HepG2 (cell line): ENCODE measurements around the gene ARTN. TPM values are rescaled to one million over a fixed set of nuclear protein-coding genes. Genes with fewer than 3 reads are reported as not detected.

Source experiments
- CCDC6 ChIP-seq: sonication (generic); formaldehyde crosslinking; IDR thresholded peaks from 2 replicates; pipeline ENCODE4 v1.8.1; 2022; ENCODE audit warnings: mild to moderate bottlenecking, missing genetic modification reagents, moderate library complexity
- GLI4 ChIP-seq: sonication (generic); formaldehyde crosslinking; IDR thresholded peaks from 2 replicates; pipeline ENCODE4 v1.5.1; 2020; ENCODE audit warnings: missing genetic modification reagents, mild to moderate bottlenecking, moderate library complexity, borderline replicate concordance
- HIVEP1 ChIP-seq: sonication (generic); formaldehyde crosslinking; IDR thresholded peaks from 2 replicates; pipeline ENCODE4 v1.4.0; 2020; ENCODE audit warnings: mild to moderate bottlenecking, missing genetic modification reagents
- KDM2A ChIP-seq: sonication (generic); formaldehyde crosslinking; IDR thresholded peaks from 2 replicates; pipeline ENCODE4 v1.4.0; 2020; ENCODE audit warnings: low read depth, missing genetic modification reagents, borderline replicate concordance
- MNT ChIP-seq: fragments of 450-650 bp; IDR thresholded peaks from 2 replicates; pipeline ENCODE4 v1.6.1; 2016
- NFIB ChIP-seq: sonication (generic); formaldehyde crosslinking; IDR thresholded peaks from 2 replicates; pipeline ENCODE4 v1.9.0; 2021; ENCODE audit warnings: missing genetic modification reagents, mild to moderate bottlenecking, borderline replicate concordance
- SATB2 ChIP-seq: sonication (generic); formaldehyde crosslinking; IDR thresholded peaks from 2 replicates; pipeline ENCODE4 v1.5.0; 2020; ENCODE audit warnings: missing genetic modification reagents
- SNRNP70 ChIP-seq: fragments of 200-400 bp; formaldehyde crosslinking; IDR thresholded peaks from 2 replicates; pipeline ENCODE4 v1.6.1; 2017; ENCODE audit warnings: mild to moderate bottlenecking, low read depth, low read length, moderate library complexity
- STAT6 ChIP-seq: sonication (generic); formaldehyde crosslinking; IDR thresholded peaks from 2 replicates; pipeline ENCODE4 v1.4.0; 2020; ENCODE audit warnings: missing genetic modification reagents, mild to moderate bottlenecking, borderline replicate concordance
- ZNF503 ChIP-seq: sonication (generic); formaldehyde crosslinking; IDR thresholded peaks from 2 replicates; pipeline ENCODE4 v1.4.0; 2020; ENCODE audit warnings: missing genetic modification reagents
- ZNF547 ChIP-seq: sonication (generic); formaldehyde crosslinking; IDR thresholded peaks from 2 replicates; pipeline ENCODE4 v1.5.1; 2020; ENCODE audit warnings: mild to moderate bottlenecking, missing genetic modification reagents
- polyA plus RNA-seq, 8 experiments: library from polyadenylated mRNA; depleted of rRNA in 3 of 8; stranded (reverse) in 7 of 8; unstranded in 1 of 8; fragments of >200 nt; fragmentation: Illumina TruSeq in 4 of 8; extraction: Trizol in 4 of 8; gene quantifications; 2 replicates each; pipeline versions ENCODE4 v1.2.1 to v1.2.3, GENCODE V29; 2011 to 2016; ENCODE audit warnings: low read depth in 4 of 8, missing spikeins in 1 of 8, mixed read lengths in 1 of 8; ENCODE audit not compliant: insufficient read depth in 1 of 8
- total RNA-seq, 5 experiments: library from RNA; depleted of rRNA; stranded (reverse); fragments of >200 nt; fragmentation: Illumina TruSeq; extraction: Trizol; gene quantifications; 2 replicates each; pipeline ENCODE4 v1.2.3, GENCODE V29; 2016; ENCODE audit warnings: low read depth in 1 of 5
- TF ChIP-seq, protein P1 (sequence below): sonication (generic); formaldehyde crosslinking; IDR thresholded peaks from 2 replicates; pipeline ENCODE4 v1.4.0; 2020; ENCODE audit warnings: missing genetic modification reagents
- TF ChIP-seq, protein P2 (sequence below): sonication (generic); formaldehyde crosslinking; conservative IDR thresholded peaks from 2 replicates; pipeline ENCODE4 v1.8.0; 2022; ENCODE audit warnings: mild to moderate bottlenecking, moderate library complexity, missing genetic modification reagents
- TF ChIP-seq, protein P3 (sequence below): sonication (generic); formaldehyde crosslinking; IDR thresholded peaks from 2 replicates; pipeline ENCODE4 v1.5.0; 2020; ENCODE audit warnings: missing genetic modification reagents

ARTN gene
- total and polyA plus RNA-seq, 2 of the 13 experiments (the other 11 are each of a cell fraction or from before 2014, with no cell fraction given): 0.11 to 0.62 TPM

DNA sequence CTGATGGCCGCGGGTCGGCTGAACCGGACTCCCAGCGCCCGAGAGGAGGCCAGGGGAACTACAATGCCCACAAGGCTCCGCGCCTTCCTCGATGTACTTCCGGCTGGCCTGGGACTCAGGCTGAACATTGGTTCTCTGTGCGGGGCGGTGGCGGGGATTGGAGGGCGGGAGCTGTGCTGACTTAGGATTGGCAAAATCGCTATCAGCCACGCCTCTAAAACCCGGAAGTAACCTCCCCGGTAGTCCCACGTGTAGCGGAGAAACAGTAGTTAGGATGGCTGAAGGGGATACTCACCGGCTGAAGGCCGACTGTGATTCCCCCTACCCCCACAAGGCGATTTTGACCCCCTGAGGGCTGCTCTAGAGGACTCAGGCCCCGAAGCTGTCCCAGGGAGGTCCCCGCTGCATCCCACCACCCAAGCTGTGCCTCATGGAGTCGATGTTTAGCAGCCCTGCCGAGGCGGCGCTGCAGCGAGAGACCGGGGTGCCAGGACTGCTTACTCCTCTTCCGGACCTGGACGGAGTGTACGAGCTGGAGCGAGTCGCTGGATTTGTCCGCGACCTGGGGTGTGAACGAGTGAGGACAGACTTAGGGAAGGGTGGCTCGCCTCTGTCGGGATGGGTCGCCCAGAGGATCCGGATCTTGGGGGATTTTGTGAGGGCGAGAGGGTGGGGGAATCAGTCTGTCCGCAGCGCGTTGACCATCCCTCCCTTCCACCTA lies 36.3 kb downstream of the ARTN start, which contains the start of gene DPH2 (continued):
- TF ChIP-seq, protein P1, sequence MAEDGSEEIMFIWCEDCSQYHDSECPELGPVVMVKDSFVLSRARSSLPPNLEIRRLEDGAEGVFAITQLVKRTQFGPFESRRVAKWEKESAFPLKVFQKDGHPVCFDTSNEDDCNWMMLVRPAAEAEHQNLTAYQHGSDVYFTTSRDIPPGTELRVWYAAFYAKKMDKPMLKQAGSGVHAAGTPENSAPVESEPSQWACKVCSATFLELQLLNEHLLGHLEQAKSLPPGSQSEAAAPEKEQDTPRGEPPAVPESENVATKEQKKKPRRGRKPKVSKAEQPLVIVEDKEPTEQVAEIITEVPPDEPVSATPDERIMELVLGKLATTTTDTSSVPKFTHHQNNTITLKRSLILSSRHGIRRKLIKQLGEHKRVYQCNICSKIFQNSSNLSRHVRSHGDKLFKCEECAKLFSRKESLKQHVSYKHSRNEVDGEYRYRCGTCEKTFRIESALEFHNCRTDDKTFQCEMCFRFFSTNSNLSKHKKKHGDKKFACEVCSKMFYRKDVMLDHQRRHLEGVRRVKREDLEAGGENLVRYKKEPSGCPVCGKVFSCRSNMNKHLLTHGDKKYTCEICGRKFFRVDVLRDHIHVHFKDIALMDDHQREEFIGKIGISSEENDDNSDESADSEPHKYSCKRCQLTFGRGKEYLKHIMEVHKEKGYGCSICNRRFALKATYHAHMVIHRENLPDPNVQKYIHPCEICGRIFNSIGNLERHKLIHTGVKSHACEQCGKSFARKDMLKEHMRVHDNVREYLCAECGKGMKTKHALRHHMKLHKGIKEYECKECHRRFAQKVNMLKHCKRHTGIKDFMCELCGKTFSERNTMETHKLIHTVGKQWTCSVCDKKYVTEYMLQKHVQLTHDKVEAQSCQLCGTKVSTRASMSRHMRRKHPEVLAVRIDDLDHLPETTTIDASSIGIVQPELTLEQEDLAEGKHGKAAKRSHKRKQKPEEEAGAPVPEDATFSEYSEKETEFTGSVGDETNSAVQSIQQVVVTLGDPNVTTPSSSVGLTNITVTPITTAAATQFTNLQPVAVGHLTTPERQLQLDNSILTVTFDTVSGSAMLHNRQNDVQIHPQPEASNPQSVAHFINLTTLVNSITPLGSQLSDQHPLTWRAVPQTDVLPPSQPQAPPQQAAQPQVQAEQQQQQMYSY (CRISPR knock-in tag): no peak
- TF ChIP-seq GLI4 (no peak), SNRNP70 (no peak), CCDC6 (CRISPR knock-in tag) (no peak), ZNF503 (CRISPR knock-in tag) (no peak), HIVEP1 (peak; percentile 44; the same call in 1 of the 2 replicates), MNT (peak; percentile 93), KDM2A (CRISPR knock-in tag) (peak; percentile 66; the same call in 1 of the 2 replicates), ZNF547 (CRISPR knock-in tag) (no peak), NFIB (0 out of 2 replicates have a peak, but pooled peaks have one; percentile 62), SATB2 (CRISPR knock-in tag) (no peak), STAT6 (no peak)
- TF ChIP-seq, protein P2, sequence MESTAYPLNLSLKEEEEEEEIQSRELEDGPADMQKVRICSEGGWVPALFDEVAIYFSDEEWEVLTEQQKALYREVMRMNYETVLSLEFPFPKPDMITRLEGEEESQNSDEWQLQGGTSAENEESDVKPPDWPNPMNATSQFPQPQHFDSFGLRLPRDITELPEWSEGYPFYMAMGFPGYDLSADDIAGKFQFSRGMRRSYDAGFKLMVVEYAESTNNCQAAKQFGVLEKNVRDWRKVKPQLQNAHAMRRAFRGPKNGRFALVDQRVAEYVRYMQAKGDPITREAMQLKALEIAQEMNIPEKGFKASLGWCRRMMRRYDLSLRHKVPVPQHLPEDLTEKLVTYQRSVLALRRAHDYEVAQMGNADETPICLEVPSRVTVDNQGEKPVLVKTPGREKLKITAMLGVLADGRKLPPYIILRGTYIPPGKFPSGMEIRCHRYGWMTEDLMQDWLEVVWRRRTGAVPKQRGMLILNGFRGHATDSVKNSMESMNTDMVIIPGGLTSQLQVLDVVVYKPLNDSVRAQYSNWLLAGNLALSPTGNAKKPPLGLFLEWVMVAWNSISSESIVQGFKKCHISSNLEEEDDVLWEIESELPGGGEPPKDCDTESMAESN (CRISPR knock-in tag): 0 out of 2 replicates have a peak, but pooled peaks have one; percentile 48
- TF ChIP-seq, protein P3, sequence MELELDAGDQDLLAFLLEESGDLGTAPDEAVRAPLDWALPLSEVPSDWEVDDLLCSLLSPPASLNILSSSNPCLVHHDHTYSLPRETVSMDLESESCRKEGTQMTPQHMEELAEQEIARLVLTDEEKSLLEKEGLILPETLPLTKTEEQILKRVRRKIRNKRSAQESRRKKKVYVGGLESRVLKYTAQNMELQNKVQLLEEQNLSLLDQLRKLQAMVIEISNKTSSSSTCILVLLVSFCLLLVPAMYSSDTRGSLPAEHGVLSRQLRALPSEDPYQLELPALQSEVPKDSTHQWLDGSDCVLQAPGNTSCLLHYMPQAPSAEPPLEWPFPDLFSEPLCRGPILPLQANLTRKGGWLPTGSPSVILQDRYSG (CRISPR knock-in tag): no peak
